Astrocyte (in vitro differentiated cells and primary cell): ENCODE results near the gene GCHFR. TPM values are rescaled to one million over a fixed set of nuclear protein-coding genes. Genes with fewer than 3 reads are reported as not detected.

ENCODE experiments used
- DNase-seq: peaks from one replicate; pipeline ENCODE4 v3.0.0-alpha.2; 2010; ENCODE audit warnings: low read depth
- FAIRE-seq: peaks from 2 replicates; lab custom pipeline; 2011; peaks lifted over from hg19 to GRCh38; lab: Jason Lieb, UNC
- H2AFZ ChIP-seq: 2 replicates; pipeline ENCODE4 v1.6.0; 2012; ENCODE audit warnings: low read depth, low read length, inconsistent platforms
- H3K27ac ChIP-seq: 2 replicates; pipeline ENCODE4 v1.5.1; 2011; ENCODE audit warnings: low read depth, low read length, inconsistent platforms
- H3K27me3 ChIP-seq: 2 replicates; pipeline ENCODE4 v1.6.0; 2011; ENCODE audit warnings: low read length, inconsistent platforms; ENCODE audit not compliant: insufficient read depth
- H3K36me3 ChIP-seq: 2 replicates; pipeline ENCODE4 v1.5.1; 2011; ENCODE audit warnings: low read length, inconsistent platforms; ENCODE audit not compliant: insufficient read depth
- H3K4me1 ChIP-seq: 2 replicates; pipeline ENCODE4 v1.5.1; 2011; ENCODE audit warnings: low read length, inconsistent platforms; ENCODE audit not compliant: insufficient read depth
- H3K4me2 ChIP-seq: 2 replicates; pipeline ENCODE4 v1.6.0; 2012; ENCODE audit warnings: low read length, inconsistent platforms
- H3K4me3 ChIP-seq: 2 replicates; pipeline ENCODE4 v1.5.1; 2011; ENCODE audit warnings: low read depth, mild to moderate bottlenecking, low read length, inconsistent platforms; ENCODE audit not compliant: insufficient read depth
- H3K79me2 ChIP-seq: 2 replicates; pipeline ENCODE4 v1.6.0; 2012; ENCODE audit warnings: mild to moderate bottlenecking, low read length, inconsistent platforms; ENCODE audit not compliant: insufficient read depth
- H3K9ac ChIP-seq: 2 replicates; pipeline ENCODE4 v1.6.0; 2012; ENCODE audit warnings: mild to moderate bottlenecking, low read length, inconsistent platforms
- H3K9me3 ChIP-seq: 2 replicates; pipeline ENCODE4 v1.5.1; 2012; ENCODE audit warnings: low read depth, mild to moderate bottlenecking, low read length, inconsistent platforms; ENCODE audit not compliant: insufficient read depth
- H4K20me1 ChIP-seq: 2 replicates; pipeline ENCODE4 v1.6.0; 2012; ENCODE audit warnings: low read length, inconsistent platforms; ENCODE audit not compliant: insufficient read depth
- H3K27ac Mint-ChIP-seq: one replicate; pipeline ENCODE4 v1.8.0; 2021; ENCODE audit warnings: mild to moderate bottlenecking, mixed read lengths; ENCODE audit not compliant: unreplicated experiment
- H3K27me3 Mint-ChIP-seq: one replicate; pipeline ENCODE4 v1.8.0; 2021; ENCODE audit warnings: low read depth, mixed read lengths; ENCODE audit not compliant: unreplicated experiment
- H3K36me3 Mint-ChIP-seq: one replicate; pipeline ENCODE4 v1.8.0; 2021; ENCODE audit warnings: low read depth, mixed read lengths; ENCODE audit not compliant: unreplicated experiment
- H3K4me1 Mint-ChIP-seq: one replicate; pipeline ENCODE4 v1.8.0; 2021; ENCODE audit warnings: low read depth, mixed read lengths; ENCODE audit not compliant: unreplicated experiment
- H3K4me3 Mint-ChIP-seq: one replicate; pipeline ENCODE4 v1.8.0; 2021; ENCODE audit warnings: mild to moderate bottlenecking, moderate library complexity, mixed read lengths; ENCODE audit not compliant: unreplicated experiment
- H3K9me3 Mint-ChIP-seq: one replicate; pipeline ENCODE4 v1.8.0; 2021; ENCODE audit warnings: mild to moderate bottlenecking, mixed read lengths; ENCODE audit not compliant: unreplicated experiment
- EZH2 ChIP-seq: IDR thresholded peaks from 2 replicates; pipeline ENCODE4 v1.6.1; 2012; ENCODE audit warnings: mild to moderate bottlenecking, low read length, inconsistent platforms; ENCODE audit not compliant: insufficient read depth
- total RNA-seq: library from RNA; stranded (reverse); gene quantifications from 2 replicates; pipeline ENCODE4 v1.2.1, GENCODE V29; 2021
- TF ChIP-seq, protein P1 (sequence below): IDR thresholded peaks from 2 replicates; pipeline ENCODE4 v1.5.1; 2011; ENCODE audit warnings: low read depth, mild to moderate bottlenecking, inconsistent platforms, low read length, moderate library complexity; ENCODE audit not compliant: insufficient read depth

The GCHFR gene
- total RNA-seq, 1 donor from 2014 or later, result 7.3 TPM

DNA sequence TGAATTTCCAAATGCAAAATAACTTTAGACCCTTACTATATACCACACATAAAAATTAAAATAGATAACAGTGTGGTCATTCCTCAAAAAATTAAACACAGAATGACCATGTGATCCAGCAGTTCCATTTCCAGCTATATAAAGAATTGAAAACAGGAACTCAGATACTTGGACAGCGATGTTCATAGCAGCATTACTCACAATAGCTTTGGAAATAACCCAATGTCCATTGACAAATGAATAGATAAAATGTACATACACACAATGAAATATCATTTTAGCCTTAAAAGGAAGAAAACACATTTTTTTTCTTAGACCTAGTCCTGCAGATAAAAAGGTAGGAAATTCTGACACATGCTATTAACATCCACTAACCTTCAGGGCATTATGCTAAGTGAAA, 42.2 kb upstream of the GCHFR start:
- H3K4me1 Mint-ChIP-seq, result no peaks in the 10 kb centered on the region
- DNase-seq (no peak), FAIRE-seq (no peak)
- no peak overlapping the region for H3K4me3 ChIP-seq
- no peaks in the 10 kb centered on the region for H3K9me3 Mint-ChIP-seq
- H2AFZ ChIP-seq, result no peak overlapping the region
- no peaks in the 10 kb centered on the region for H4K20me1 ChIP-seq
- H3K4me1 ChIP-seq, result no peaks in the 10 kb centered on the region
- H3K27me3 ChIP-seq, result no peaks in the 10 kb centered on the region
- H3K4me3 Mint-ChIP-seq, result no peak overlapping the region
- H3K27ac ChIP-seq, result no peak overlapping the region
- no peaks in the 10 kb centered on the region for H3K36me3 Mint-ChIP-seq
- H3K79me2 ChIP-seq, result no peaks in the 10 kb centered on the region
- H3K27ac Mint-ChIP-seq, result no peak overlapping the region
- H3K27me3 Mint-ChIP-seq, result no peaks in the 10 kb centered on the region
- peaks cover 3% of the 10 kb centered on the region for H3K36me3 ChIP-seq
- H3K9ac ChIP-seq, result no peak overlapping the region
- no peaks in the 10 kb centered on the region for H3K9me3 ChIP-seq
- no peak overlapping the region for H3K4me2 ChIP-seq
- TF ChIP-seq EZH2, result no peak
- TF ChIP-seq, protein P1, sequence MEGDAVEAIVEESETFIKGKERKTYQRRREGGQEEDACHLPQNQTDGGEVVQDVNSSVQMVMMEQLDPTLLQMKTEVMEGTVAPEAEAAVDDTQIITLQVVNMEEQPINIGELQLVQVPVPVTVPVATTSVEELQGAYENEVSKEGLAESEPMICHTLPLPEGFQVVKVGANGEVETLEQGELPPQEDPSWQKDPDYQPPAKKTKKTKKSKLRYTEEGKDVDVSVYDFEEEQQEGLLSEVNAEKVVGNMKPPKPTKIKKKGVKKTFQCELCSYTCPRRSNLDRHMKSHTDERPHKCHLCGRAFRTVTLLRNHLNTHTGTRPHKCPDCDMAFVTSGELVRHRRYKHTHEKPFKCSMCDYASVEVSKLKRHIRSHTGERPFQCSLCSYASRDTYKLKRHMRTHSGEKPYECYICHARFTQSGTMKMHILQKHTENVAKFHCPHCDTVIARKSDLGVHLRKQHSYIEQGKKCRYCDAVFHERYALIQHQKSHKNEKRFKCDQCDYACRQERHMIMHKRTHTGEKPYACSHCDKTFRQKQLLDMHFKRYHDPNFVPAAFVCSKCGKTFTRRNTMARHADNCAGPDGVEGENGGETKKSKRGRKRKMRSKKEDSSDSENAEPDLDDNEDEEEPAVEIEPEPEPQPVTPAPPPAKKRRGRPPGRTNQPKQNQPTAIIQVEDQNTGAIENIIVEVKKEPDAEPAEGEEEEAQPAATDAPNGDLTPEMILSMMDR, result no peak

- H3K9me3 ChIP-seq, result no peaks in the 10 kb centered on the region
- H3K27ac ChIP-seq, result no peak overlapping the region
- peaks cover 3% of the 10 kb centered on the region for H3K36me3 ChIP-seq
- H3K27me3 Mint-ChIP-seq, result no peaks in the 10 kb centered on the region
- H3K9me3 Mint-ChIP-seq, result no peaks in the 10 kb centered on the region
- DNase-seq, result no peak
- TF ChIP-seq, protein P1, result no peak
- TF ChIP-seq EZH2, result no peak
- no peaks in the 10 kb centered on the region for H3K79me2 ChIP-seq
- no peaks in the 10 kb centered on the region for H3K4me1 ChIP-seq
- no peak overlapping the region for H3K9ac ChIP-seq
- H3K4me3 ChIP-seq, result no peak overlapping the region
- no peaks in the 10 kb centered on the region for H3K36me3 Mint-ChIP-seq
- H3K27me3 ChIP-seq, result no peaks in the 10 kb centered on the region
- H3K4me2 ChIP-seq, result no peak overlapping the region
- no peak overlapping the region for H3K27ac Mint-ChIP-seq
- H3K4me1 Mint-ChIP-seq, result no peaks in the 10 kb centered on the region
- no peak for FAIRE-seq
- H4K20me1 ChIP-seq, result no peaks in the 10 kb centered on the region
- no peak overlapping the region for H3K4me3 Mint-ChIP-seq
- H2AFZ ChIP-seq, result no peak overlapping the region
These were observed 41.5 kb upstream of the GCHFR start for GRCh38 chr15:40722354-40722753.

GRCh38 chr15:40722934-40723333, 40.9 kb upstream of the GCHFR start:
- Mint-ChIP-seq H3K27me3 (no peaks in the 10 kb centered on the region), H3K36me3 (no peaks in the 10 kb centered on the region), H3K4me3 (no peak overlapping the region), H3K4me1 (no peaks in the 10 kb centered on the region), H3K27ac (no peak overlapping the region), H3K9me3 (no peaks in the 10 kb centered on the region)
- no peak for DNase-seq
- H3K27me3 ChIP-seq, result no peaks in the 10 kb centered on the region
- no peak for FAIRE-seq
- H3K4me1 ChIP-seq, result no peaks in the 10 kb centered on the region
- H2AFZ ChIP-seq, result no peak overlapping the region
- no peak overlapping the region for H3K27ac ChIP-seq
- H3K36me3 ChIP-seq, result peaks cover 3% of the 10 kb centered on the region
- H4K20me1 ChIP-seq, result no peaks in the 10 kb centered on the region
- H3K79me2 ChIP-seq, result no peaks in the 10 kb centered on the region
- no peak overlapping the region for H3K9ac ChIP-seq
- no peak overlapping the region for H3K4me3 ChIP-seq
- no peaks in the 10 kb centered on the region for H3K9me3 ChIP-seq
- TF ChIP-seq, protein P1, result no peak
- no peak for TF ChIP-seq EZH2
- H3K4me2 ChIP-seq, result no peak overlapping the region
